Esophagus muscularis mucosa (tissue), 3 donors: ENCODE measurements around the gene UBASH3B.

Source experiments
- CTCF ChIP-seq, 3 experiments: fragments of 200-600 bp in 2 of 3; fragments of 450-650 bp in 1 of 3; sonication (generic) in 2 of 3; IDR thresholded peaks; one replicate each; pipeline ENCODE4 v1.5.1; 2017 to 2019; ENCODE audit warnings: antibody characterized with exemption in 3 of 3, mild to moderate bottlenecking in 2 of 3, moderate library complexity in 1 of 3
- POLR2A ChIP-seq: fragments of 450-650 bp; IDR thresholded peaks from one replicate; pipeline ENCODE4 v1.6.1; 2017; ENCODE audit warnings: antibody characterized with exemption, moderate library complexity, mild to moderate bottlenecking, low read depth

- TF ChIP-seq CTCF (IDR thresholded peaks at IDR 0.05) (no peak), POLR2A (no peak)
Observed at GRCh38 chr11:122695076-122695615, 39.6 kb downstream of the UBASH3B start.
